Adipocyte (in vitro differentiated cells): ENCODE measurements around the gene FLNC.

ENCODE experiments used
- DNase-seq: peaks from one replicate; pipeline ENCODE4 v3.0.0-alpha.2; 2015; ENCODE audit warnings: low read depth
- H3K27me3 ChIP-seq: replicated peaks from 2 replicates; pipeline ENCODE4 v1.7.0; 2013; ENCODE audit warnings: mild to moderate bottlenecking, low read length, moderate library complexity; ENCODE audit not compliant: control insufficient read depth, insufficient read depth
- H3K36me3 ChIP-seq: 2 replicates; pipeline ENCODE4 v1.7.0; 2013; ENCODE audit warnings: low read length, mild to moderate bottlenecking, moderate library complexity; ENCODE audit not compliant: control insufficient read depth, insufficient read depth, severe bottlenecking
- H3K4me1 ChIP-seq: 2 replicates; pipeline ENCODE4 v1.7.0; 2013; ENCODE audit warnings: mild to moderate bottlenecking, low read length, moderate library complexity; ENCODE audit not compliant: control insufficient read depth, insufficient read depth
- H3K4me3 ChIP-seq: 2 replicates; pipeline ENCODE4 v1.7.0; 2013; ENCODE audit warnings: mild to moderate bottlenecking, low read length, moderate library complexity
- H3K9ac ChIP-seq: 2 replicates; pipeline ENCODE4 v1.7.0; 2013; ENCODE audit warnings: mild to moderate bottlenecking, low read length, moderate library complexity
- H3K9me3 ChIP-seq: 2 replicates; pipeline ENCODE4 v1.7.0; 2013; ENCODE audit warnings: mild to moderate bottlenecking, low read length, moderate library complexity; ENCODE audit not compliant: control insufficient read depth

FLNC gene

GRCh38 chr7:128830231-128831177, at the start of gene FLNC:
TSS of gene FLNC (plus strand) at chr7:128830406. CDS start at chr7:128830638, 232 bp downstream.
- Histone ChIP-seq H3K27me3 (no peaks in the 10 kb centered on the region), H3K4me1 (peaks cover 52% of the 10 kb centered on the region), H3K4me3 (peak within 1 kb of the TSS; percentile 90), H3K9me3 (no peaks in the 10 kb centered on the region), H3K9ac (peak within 1 kb of the TSS; percentile 94), H3K36me3 (peaks cover 9% of the 10 kb centered on the region)
- peak; percentile 91 for DNase-seq

DNA sequence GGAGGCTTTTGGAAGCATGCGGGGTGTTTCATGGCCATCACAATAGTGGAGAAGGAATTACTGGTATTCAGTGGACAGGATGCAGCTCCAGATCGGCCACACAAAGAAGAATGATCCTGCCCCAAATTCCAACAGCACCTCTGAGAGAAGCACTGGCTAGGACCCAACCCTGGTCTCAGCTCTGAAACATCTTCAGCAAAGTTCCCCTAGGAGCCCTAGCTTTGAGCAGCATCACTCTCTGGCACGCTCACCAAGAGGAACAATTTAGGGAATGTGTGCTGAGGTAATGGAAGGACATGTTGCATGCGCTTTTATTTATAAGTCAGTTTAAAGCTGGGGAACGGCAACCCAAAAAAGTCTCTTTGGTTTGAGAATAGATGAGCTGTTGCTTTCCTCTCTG, 49.1 kb upstream of the FLNC start:
- peak; percentile 40 for DNase-seq
- Histone ChIP-seq H3K9me3 (peaks cover 12% of the 10 kb centered on the region), H3K36me3 (no peaks in the 10 kb centered on the region), H3K27me3 (no peaks in the 10 kb centered on the region), H3K4me1 (peaks cover 25% of the 10 kb centered on the region), H3K4me3 (peak overlapping the region; percentile 39), H3K9ac (peak overlapping the region; percentile 68)

GRCh38 chr7:128781851-128782250, 48.4 kb upstream of the FLNC start:
- peaks cover 12% of the 10 kb centered on the region for H3K9me3 ChIP-seq
- DNase-seq = no peak
- peaks cover 25% of the 10 kb centered on the region for H3K4me1 ChIP-seq
- peak overlapping the region; percentile 68 for H3K9ac ChIP-seq
- H3K27me3 ChIP-seq = no peaks in the 10 kb centered on the region
- H3K4me3 ChIP-seq = peak overlapping the region; percentile 39
- H3K36me3 ChIP-seq = no peaks in the 10 kb centered on the region

DNA sequence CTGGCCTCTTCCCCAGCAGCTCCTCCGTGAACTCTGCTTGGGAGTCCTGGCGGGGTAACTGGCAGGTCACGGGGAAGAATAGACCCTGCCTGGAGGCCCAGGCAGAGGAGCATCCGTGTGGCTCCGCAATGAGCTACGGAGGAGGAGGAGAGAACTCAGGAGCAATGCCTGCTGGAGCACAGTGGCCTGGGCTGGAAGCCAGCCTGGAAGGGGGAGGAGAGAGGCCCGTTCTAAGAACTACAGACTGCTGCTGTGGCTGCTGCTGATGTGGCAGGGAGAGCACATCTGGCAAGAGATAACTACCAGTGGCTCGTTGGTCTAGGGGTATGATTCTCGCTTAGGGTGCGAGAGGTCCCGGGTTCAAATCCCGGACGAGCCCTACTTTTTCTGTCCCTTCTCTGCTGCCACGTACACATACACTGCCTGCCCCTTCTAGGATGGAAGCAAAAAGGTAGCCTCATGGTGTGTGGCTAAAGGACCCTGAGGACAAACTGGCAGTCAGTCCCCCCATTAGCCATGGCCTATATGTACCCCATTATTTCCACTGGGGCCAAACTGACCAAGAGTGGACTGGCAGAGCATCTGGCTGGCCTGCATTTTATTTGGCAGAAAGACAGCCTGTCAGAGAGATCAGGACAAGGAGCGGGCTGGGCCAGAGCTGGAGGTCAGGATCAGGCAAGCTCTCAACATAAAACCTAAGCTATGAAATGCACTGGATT, 46.9 kb upstream of the FLNC start:
- Histone ChIP-seq H3K9me3 (peaks cover 4% of the 10 kb centered on the region), H3K36me3 (no peaks in the 10 kb centered on the region), H3K9ac (peak overlapping the region; percentile 68), H3K27me3 (no peaks in the 10 kb centered on the region), H3K4me3 (peak overlapping the region; percentile 59), H3K4me1 (peaks cover 25% of the 10 kb centered on the region)
- DNase-seq = peak; percentile 87

- DNase-seq = no peak
- no peaks in the 10 kb centered on the region for H3K9me3 ChIP-seq
- no peaks in the 10 kb centered on the region for H3K27me3 ChIP-seq
- H3K4me1 ChIP-seq = peaks cover 22% of the 10 kb centered on the region
- H3K4me3 ChIP-seq = no peak overlapping the region
- no peaks in the 10 kb centered on the region for H3K36me3 ChIP-seq
- no peak overlapping the region for H3K9ac ChIP-seq
Measured at GRCh38 chr7:128785738-128786137, 44.5 kb upstream of the FLNC start.

GRCh38 chr7:128788446-128789412, 41.5 kb upstream of the FLNC start:
- no peak overlapping the region for H3K4me3 ChIP-seq
- no peak overlapping the region for H3K9ac ChIP-seq
- peaks cover 8% of the 10 kb centered on the region for H3K4me1 ChIP-seq
- no peak for DNase-seq
- H3K9me3 ChIP-seq = no peaks in the 10 kb centered on the region
- H3K36me3 ChIP-seq = no peaks in the 10 kb centered on the region
- H3K27me3 ChIP-seq = no peaks in the 10 kb centered on the region

GRCh38 chr7:128790315-128791041, 39.7 kb upstream of the FLNC start:
- DNase-seq = no peak
- H3K4me3 ChIP-seq = peak overlapping the region; percentile 88
- H3K27me3 ChIP-seq = no peaks in the 10 kb centered on the region
- peak overlapping the region; percentile 85 for H3K9ac ChIP-seq
- peaks cover 8% of the 10 kb centered on the region for H3K4me1 ChIP-seq
- no peaks in the 10 kb centered on the region for H3K9me3 ChIP-seq
- no peaks in the 10 kb centered on the region for H3K36me3 ChIP-seq

DNA sequence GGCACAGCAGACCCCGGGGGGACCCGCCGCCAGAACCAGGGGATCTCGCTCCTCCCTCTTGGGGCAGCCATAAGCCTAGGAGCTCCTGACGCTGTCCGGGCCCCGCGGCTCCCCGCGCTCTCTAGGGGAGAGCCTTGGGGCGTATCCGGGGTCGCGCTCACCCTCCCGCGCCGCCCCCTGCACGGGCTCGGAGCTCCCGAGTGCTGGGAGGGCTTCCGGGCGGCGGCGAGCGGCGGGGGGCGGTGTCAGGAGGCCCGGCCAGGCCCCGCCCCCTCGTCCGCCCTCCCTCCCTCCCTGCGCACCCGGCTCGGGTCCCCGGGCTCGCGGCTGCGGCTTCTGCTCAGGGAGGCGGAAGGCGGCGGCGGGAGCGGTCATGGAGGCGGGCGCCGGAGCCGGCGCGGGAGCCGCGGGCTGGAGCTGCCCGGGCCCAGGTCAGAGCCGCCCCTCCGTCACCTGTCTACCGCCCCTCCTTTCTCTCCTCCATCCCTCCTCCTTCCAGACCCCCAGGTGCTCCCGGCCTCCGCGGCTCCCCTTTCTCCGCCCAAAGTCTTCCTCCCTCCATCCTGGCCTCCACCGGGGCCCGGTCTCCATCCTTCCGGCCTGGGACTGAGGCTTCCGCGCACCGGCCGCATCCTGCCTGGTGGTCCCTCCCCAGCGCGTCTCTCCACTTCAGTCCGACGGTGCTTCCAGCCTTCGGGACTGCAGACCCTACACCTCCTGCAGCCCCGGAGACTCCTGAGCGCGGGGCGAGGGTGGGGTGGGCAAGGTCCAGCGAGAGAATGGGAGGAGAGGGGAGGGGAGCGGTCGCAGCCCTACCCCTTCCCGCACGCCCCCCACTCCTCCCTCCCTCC, 38.9 kb upstream of the FLNC start, which contains the start of gene CCDC136:
Gene CCDC136 (plus strand): TSS at position 848 of the 851 bp plus-strand sequence. CDS start 444 bp downstream, outside the sequence.
- DNase-seq = peak; percentile 88
- Histone ChIP-seq H3K9ac (peak within 1 kb of the TSS; percentile 86), H3K36me3 (no peaks in the 10 kb centered on the region), H3K9me3 (no peaks in the 10 kb centered on the region), H3K4me3 (peak within 1 kb of the TSS; percentile 88), H3K27me3 (no peaks in the 10 kb centered on the region), H3K4me1 (peaks cover 10% of the 10 kb centered on the region)

GRCh38 chr7:128791972-128792327, 38.3 kb upstream of the FLNC start:
- H3K27me3 ChIP-seq = no peaks in the 10 kb centered on the region
- H3K4me3 ChIP-seq = peak overlapping the region; percentile 88
- no peaks in the 10 kb centered on the region for H3K36me3 ChIP-seq
- DNase-seq = peak; percentile 38
- H3K9ac ChIP-seq = peak overlapping the region; percentile 86
- peaks cover 11% of the 10 kb centered on the region for H3K4me1 ChIP-seq
- H3K9me3 ChIP-seq = no peaks in the 10 kb centered on the region
